Measurements from ENCODE around the gene SECISBP2. TPM values are rescaled to one million over a fixed set of nuclear protein-coding genes. Genes with fewer than 3 reads are reported as not detected.
"Not testable (repeated sequence)": the region's sequence is repeated elsewhere in the genome, so short reads cannot be mapped to it uniquely, and the experiment has no call there.

The SECISBP2 gene, protein sequence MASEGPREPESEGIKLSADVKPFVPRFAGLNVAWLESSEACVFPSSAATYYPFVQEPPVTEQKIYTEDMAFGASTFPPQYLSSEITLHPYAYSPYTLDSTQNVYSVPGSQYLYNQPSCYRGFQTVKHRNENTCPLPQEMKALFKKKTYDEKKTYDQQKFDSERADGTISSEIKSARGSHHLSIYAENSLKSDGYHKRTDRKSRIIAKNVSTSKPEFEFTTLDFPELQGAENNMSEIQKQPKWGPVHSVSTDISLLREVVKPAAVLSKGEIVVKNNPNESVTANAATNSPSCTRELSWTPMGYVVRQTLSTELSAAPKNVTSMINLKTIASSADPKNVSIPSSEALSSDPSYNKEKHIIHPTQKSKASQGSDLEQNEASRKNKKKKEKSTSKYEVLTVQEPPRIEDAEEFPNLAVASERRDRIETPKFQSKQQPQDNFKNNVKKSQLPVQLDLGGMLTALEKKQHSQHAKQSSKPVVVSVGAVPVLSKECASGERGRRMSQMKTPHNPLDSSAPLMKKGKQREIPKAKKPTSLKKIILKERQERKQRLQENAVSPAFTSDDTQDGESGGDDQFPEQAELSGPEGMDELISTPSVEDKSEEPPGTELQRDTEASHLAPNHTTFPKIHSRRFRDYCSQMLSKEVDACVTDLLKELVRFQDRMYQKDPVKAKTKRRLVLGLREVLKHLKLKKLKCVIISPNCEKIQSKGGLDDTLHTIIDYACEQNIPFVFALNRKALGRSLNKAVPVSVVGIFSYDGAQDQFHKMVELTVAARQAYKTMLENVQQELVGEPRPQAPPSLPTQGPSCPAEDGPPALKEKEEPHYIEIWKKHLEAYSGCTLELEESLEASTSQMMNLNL
- 96.6 TPM for total RNA-seq

DNA sequence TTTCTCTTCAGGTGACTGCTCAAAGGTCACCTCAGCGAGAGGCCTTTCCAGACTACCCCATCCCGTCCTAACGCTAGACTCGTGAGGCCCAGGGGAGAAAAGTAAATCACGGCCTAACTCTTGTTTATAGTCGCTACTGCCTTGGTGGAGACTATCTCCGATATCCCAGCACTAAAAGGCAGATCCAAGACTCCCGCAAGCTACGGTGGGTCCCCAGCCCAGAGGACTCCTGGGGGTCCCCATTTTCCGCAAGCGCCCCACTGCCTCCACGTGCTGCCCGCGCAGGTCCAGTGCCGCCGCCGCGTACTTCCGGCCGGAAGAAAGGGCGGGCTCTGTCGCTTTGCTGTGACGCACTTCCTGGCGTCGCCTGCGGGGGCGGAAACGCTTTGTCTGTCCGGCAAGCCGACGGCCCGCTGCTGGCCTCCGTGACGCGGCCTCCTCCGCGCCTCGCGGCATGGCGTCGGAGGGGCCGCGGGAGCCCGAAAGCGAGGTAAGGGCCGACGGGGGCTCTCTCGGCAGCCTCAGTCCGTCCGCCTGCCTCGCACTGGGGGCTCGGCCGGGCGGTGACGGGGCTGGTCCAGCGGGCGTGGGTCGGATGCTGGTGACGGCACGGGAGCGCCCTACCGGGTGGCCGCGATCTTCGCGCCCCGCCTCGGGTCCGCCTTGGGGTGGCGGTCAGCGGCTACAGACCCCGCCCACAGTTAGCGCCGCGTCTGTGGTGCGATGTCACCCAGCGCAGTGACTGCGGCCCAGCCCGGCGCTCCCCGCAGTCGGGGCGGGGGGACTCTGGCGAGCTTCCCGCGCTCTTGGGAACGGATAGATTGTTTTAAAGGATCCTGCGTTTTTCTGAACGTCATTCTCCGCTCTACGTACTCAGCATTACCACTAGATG is at the start of gene SECISBP2:
Gene SECISBP2, plus strand, starts transcription at position 378 of the 892 bp plus-strand sequence. Its CDS starts 77 bp downstream, at position 455.
- Histone ChIP-seq H3K4me1 (ENCODE audit: insufficient read depth, low read length) (peaks cover 36% of the 10 kb centered on the region), H3K27me3 (ENCODE audit: insufficient read depth, low read length) (no peaks in the 10 kb centered on the region), H3K4me3 (ENCODE audit: low read length) (peak within 1 kb of the TSS; percentile 78), H3K9me3 (ENCODE audit: low read depth, low read length) (no peaks in the 10 kb centered on the region)

DNA sequence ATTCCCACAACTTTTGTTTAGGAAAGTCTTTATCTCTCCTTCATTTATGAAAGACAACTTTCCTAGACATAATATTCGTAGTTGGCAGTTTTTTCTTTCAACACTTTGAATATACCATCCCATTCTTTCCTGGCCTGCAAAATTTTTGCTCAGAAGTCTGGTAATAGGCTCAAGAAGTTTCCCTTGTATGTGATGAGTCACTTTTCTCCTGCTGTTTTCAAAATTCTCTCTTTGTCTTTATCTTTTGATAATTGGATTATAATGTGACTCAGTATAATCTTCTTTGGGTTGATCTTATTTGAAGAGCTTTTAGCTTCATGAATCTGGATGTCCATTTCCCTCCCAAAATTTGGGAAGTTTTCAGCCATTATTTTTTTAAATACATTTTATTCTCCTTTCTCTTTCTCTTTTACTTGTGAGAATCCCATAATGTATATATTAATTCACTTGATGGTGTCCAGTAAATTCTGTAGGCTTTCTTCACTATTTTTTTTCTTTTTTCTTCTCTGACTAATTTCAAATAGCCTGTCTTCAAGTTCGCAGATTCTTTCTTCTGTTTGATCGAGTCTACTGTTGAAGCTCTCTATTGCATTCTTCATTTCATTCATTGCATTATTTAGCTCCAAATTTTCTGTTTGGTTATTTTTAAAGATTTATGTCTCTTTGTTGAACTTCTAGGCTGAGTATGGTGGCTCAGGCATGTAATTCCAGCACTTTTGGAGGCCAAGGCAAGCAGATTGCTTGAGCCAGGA is 44.6 kb upstream of the SECISBP2 start:
- Histone ChIP-seq H3K4me1 (ENCODE audit: insufficient read depth, low read length) (no peaks in the 10 kb centered on the region), H3K4me3 (ENCODE audit: low read length) (no peak overlapping the region), H3K27me3 (ENCODE audit: insufficient read depth, low read length) (peaks cover 9% of the 10 kb centered on the region), H3K9me3 (ENCODE audit: low read depth, low read length) (peaks cover 24% of the 10 kb centered on the region)

DNA sequence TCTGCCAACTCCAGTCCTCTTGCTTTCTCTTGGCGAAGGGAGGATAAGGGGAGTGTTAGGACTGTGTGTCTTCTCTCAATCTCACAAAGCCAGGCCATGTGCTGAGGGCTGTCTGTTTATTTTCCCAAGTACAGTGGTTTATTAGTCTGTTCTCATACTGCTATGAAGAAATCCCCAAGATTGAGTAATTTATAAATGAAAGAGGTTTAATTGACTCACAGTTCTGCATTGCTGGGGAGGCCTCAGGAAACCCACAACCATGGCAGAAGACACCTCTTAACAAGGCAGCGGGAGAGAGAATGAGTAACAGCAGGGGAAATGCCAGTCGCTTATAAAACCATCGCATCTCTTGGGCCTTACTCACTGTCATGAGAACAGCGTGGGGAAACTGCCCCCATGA is 43.5 kb upstream of the SECISBP2 start:
- Histone ChIP-seq H3K9me3 (ENCODE audit: low read depth, low read length) (peaks cover 24% of the 10 kb centered on the region), H3K27me3 (ENCODE audit: insufficient read depth, low read length) (peaks cover 9% of the 10 kb centered on the region), H3K4me1 (ENCODE audit: insufficient read depth, low read length) (no peaks in the 10 kb centered on the region), H3K4me3 (ENCODE audit: low read length) (no peak overlapping the region)

DNA sequence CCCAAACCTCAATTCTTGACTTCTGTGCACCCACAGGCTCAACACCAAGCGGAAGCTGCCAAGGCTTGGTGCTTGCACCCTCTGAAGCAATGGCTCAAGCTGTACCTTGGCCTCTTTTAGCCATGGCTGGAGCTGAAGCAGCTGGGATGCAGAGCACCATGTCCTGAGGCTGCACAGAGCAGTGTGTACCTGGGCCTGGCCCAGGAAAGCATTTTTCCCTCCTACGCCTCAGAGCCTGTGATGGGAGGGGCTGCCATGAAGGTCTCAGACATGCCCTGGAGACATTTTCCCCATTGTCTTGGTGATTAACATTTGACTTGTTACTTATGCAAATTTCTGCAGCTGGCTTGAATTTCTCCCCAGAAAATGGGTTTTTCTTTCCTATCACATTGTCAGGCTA is 42.3 kb upstream of the SECISBP2 start:
- peaks cover 24% of the 10 kb centered on the region for H3K9me3 ChIP-seq (ENCODE audit: low read depth, low read length)
- not testable (repeated sequence) for H3K27me3 ChIP-seq (ENCODE audit: insufficient read depth, low read length); H3K4me3 ChIP-seq (ENCODE audit: low read length); H3K4me1 ChIP-seq (ENCODE audit: insufficient read depth, low read length)

DNA sequence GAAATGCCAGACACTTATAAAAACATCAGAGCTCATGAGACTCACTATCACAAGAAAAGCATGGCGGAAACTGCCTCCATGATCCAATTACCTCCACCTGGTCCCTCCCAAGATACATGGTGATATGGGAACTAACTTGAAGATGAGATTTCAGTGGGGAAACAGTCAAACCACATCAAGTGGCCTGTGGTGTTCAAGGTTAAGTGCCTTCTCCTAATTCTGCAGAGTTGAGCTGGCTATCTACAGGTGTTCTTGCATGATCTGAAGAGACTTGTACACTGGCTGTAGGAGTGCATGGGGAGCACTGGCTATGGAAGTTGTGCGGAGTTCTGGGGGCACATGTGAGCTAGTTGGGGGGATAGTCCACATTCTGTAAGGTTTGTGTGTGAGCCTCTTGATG is 41.3 kb upstream of the SECISBP2 start:
- peaks cover 24% of the 10 kb centered on the region for H3K9me3 ChIP-seq (ENCODE audit: low read depth, low read length)
- peaks cover 5% of the 10 kb centered on the region for H3K27me3 ChIP-seq (ENCODE audit: insufficient read depth, low read length)
- H3K4me3 ChIP-seq (ENCODE audit: low read length) = no peak overlapping the region
- no peaks in the 10 kb centered on the region for H3K4me1 ChIP-seq (ENCODE audit: insufficient read depth, low read length)

DNA sequence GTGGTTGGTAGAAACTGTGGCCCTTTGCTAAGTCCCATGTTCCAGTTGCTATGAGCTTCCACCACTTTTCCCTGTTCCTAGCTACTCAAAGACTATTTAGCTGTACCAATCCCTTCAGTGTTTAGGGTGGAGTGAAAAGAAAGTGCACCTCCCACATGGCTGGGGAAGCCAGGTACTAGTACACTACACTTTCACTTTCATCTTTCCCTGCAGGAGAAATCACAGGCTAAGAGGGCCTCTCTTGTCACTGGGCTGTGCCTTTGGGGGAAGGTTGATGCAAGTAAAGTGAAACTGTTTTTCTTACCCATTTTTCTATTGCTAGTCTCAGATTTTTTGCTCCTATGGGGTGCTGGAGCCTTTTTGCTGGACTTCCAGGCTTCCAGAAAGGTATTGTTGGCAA is 40.8 kb upstream of the SECISBP2 start:
- peaks cover 22% of the 10 kb centered on the region for H3K9me3 ChIP-seq (ENCODE audit: low read depth, low read length)
- H3K27me3 ChIP-seq (ENCODE audit: insufficient read depth, low read length) = peaks cover 4% of the 10 kb centered on the region
- no peak overlapping the region for H3K4me3 ChIP-seq (ENCODE audit: low read length)
- no peaks in the 10 kb centered on the region for H3K4me1 ChIP-seq (ENCODE audit: insufficient read depth, low read length)

DNA sequence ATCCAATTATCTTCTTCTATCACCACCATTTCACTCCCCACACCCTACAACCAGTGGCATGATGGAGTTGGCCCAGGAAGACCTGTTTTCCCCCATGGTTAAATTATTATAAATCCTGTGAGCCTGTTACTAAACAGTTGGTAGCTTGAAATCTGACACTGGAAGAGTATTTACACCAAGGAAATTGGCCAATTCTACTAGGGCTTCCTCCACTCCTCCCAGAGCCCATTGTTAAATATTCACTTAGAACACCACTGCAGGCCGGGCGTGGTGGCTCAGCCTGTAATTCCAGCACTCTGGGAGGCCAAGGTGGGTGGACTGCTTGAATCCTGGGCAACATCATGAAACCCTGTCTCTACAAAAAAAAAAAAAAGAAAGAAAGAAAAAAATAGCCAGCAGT is 39.7 kb upstream of the SECISBP2 start:
- Histone ChIP-seq H3K27me3 (ENCODE audit: insufficient read depth, low read length) (no peaks in the 10 kb centered on the region), H3K4me3 (ENCODE audit: low read length) (no peak overlapping the region), H3K4me1 (ENCODE audit: insufficient read depth, low read length) (no peaks in the 10 kb centered on the region), H3K9me3 (ENCODE audit: low read depth, low read length) (peaks cover 11% of the 10 kb centered on the region)

DNA sequence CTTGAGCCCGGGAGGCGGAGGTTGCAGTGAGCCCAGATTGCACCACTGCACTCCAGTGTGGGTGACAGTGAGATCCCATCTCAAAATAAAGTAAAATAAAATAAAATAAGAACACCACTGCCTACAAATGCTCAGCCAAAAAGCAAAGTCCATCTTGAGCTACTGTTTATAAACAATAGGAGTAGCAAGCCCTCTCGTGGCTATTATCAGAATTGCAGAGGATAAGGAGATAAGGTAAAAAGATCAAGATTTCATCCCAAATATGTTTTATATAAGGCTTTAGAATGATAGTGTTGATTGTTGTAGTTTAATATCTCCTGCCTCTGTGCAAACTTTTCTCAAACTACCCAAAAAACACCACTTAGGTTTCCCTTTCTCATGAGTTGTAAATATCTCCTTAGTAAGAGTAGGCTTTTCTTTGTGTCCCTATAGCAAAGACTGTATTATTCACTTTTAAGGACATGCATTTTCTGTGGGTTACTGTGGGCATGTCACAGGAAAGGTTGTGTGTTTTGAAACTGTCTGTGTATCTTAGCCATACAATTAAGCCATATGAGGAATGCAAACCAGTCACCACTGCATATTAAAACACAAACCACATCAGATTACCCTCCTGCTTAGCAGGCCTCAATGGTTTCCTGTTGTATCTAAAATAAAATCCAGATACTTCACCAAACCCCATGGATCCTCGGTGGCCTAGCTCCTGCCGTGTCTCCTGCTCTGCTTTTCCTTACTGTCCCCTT is 39.1 kb upstream of the SECISBP2 start:
- peaks cover 5% of the 10 kb centered on the region for H3K9me3 ChIP-seq (ENCODE audit: low read depth, low read length)
- no peak overlapping the region for H3K4me3 ChIP-seq (ENCODE audit: low read length)
- no peaks in the 10 kb centered on the region for H3K4me1 ChIP-seq (ENCODE audit: insufficient read depth, low read length)
- no peaks in the 10 kb centered on the region for H3K27me3 ChIP-seq (ENCODE audit: insufficient read depth, low read length)

DNA sequence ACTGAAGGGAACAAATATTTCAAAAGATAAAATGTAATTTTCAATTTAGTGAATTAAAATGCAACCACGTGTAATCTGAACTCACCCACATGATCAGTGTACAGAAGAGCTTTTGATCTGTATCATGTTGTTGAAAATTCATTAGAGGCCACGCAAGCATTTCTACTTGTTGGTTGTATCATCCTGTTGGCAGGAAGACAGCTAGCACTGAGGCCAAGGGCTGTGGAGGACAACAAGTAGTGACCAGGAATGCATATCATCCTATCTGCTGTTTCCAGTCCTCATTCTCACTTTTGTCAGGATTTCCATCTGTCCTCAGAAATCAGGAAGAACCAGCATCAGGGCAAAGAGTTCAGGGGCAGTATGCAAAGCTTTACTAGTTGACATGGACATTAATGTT is 37.2 kb upstream of the SECISBP2 start:
- Histone ChIP-seq H3K4me3 (ENCODE audit: low read length) (no peak overlapping the region), H3K4me1 (ENCODE audit: insufficient read depth, low read length) (no peaks in the 10 kb centered on the region), H3K27me3 (ENCODE audit: insufficient read depth, low read length) (no peaks in the 10 kb centered on the region), H3K9me3 (ENCODE audit: low read depth, low read length) (no peaks in the 10 kb centered on the region)

DNA sequence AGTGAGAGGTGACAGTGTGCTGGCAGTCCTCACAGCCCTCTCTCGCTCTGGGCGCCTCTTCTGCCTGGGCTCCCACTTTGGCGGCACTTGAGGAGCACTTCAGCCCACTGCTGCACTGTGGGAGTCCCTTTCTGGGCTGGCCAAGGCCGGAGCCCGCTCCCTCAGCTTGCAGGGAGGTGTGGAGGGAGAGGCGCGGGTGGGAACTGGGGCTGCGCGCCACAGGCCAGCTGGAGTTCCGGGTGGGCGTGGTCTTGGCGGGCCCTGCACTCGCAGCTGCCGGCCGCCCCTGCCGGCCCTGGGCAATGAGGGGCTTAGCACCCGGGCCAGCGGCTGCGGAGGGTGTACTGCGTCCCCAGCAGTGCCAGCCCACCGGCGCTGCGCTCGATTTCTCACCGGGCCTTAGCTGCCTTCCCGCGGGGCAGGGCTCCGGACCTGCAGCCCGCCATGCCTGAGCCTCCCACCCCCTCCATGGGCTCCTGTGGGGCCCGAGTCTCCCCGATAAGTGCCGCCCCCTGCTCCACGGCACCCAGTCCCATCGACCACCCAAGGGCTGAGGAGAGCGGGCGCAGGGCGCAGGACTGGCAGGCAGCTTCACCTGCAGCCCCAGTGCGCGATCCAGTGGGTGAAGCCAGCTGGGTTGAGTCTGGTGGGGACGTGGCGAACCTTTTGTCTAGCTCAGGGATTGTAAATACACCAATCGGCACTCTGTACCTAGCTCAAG is 35.9 kb upstream of the SECISBP2 start:
- not testable (repeated sequence) for H3K27me3 ChIP-seq (ENCODE audit: insufficient read depth, low read length); H3K9me3 ChIP-seq (ENCODE audit: low read depth, low read length); H3K4me1 ChIP-seq (ENCODE audit: insufficient read depth, low read length); H3K4me3 ChIP-seq (ENCODE audit: low read length)

DNA sequence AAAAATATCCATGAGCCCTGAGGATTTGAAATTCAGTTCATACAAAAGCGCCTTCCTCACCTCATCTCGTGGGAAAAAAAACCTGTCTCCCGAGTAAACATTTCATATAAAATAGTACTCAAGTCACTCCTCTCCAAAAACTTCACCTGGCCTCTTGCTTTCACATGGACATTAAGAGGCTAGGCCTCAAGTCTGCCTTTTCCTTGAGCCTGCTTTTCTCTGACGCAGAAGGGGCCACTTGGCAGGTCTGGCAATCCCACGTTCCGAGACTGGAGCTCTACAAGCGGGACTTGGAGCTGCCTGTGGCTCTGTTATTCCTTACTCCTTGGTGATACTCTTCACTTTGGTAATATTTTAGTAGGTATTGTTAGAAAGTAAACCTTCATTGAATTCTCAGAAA is 34.2 kb upstream of the SECISBP2 start:
- H3K27me3 ChIP-seq (ENCODE audit: insufficient read depth, low read length) = no peaks in the 10 kb centered on the region
- no peaks in the 10 kb centered on the region for H3K4me1 ChIP-seq (ENCODE audit: insufficient read depth, low read length)
- no peaks in the 10 kb centered on the region for H3K9me3 ChIP-seq (ENCODE audit: low read depth, low read length)
- H3K4me3 ChIP-seq (ENCODE audit: low read length) = no peak overlapping the region

DNA sequence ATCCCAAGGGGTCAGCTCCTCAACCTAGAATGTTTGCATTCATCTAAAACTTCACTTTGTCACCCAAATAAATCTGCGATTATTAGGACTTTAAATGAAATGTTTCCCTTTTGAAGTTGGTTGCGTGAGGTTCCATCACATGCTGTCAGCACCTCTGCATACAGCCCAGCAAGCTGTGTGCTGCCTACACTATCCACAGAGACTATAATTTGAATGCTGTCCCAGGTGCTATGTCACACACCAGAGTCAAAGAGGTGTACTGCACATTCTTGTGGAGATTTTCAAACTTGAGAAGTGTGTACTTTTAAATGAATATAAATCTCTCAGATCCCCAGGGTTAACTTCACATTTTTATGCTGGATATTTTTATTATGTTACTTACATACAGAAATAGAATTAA is 26.6 kb upstream of the SECISBP2 start:
- Histone ChIP-seq H3K4me1 (ENCODE audit: insufficient read depth, low read length) (no peaks in the 10 kb centered on the region), H3K4me3 (ENCODE audit: low read length) (no peak overlapping the region), H3K27me3 (ENCODE audit: insufficient read depth, low read length) (no peaks in the 10 kb centered on the region), H3K9me3 (ENCODE audit: low read depth, low read length) (no peaks in the 10 kb centered on the region)

DNA sequence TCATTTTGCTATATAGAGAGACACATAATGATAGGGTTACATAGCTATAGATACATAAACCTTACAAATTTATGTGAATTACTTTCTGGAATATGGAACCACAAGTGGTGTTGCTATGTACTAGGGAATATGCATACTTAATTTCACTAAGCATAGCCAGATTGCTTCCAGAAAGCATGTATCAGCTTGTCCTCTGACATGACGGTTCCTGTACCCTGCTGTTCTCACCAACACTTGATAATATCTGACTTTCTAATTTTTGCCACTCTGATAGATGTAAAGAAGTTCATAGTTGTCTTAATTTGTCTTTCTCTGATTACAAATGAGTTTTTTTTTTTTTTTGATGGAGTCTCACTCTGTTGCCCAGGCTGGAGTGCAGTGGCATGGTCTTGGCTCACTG is 25.3 kb upstream of the SECISBP2 start:
- H3K9me3 ChIP-seq (ENCODE audit: low read depth, low read length) = no peaks in the 10 kb centered on the region
- no peaks in the 10 kb centered on the region for H3K27me3 ChIP-seq (ENCODE audit: insufficient read depth, low read length)
- no peak overlapping the region for H3K4me3 ChIP-seq (ENCODE audit: low read length)
- no peaks in the 10 kb centered on the region for H3K4me1 ChIP-seq (ENCODE audit: insufficient read depth, low read length)

Measured in mononuclear cell (primary cell).